ENCODE measurements around the gene EMD.

The EMD gene

DNA sequence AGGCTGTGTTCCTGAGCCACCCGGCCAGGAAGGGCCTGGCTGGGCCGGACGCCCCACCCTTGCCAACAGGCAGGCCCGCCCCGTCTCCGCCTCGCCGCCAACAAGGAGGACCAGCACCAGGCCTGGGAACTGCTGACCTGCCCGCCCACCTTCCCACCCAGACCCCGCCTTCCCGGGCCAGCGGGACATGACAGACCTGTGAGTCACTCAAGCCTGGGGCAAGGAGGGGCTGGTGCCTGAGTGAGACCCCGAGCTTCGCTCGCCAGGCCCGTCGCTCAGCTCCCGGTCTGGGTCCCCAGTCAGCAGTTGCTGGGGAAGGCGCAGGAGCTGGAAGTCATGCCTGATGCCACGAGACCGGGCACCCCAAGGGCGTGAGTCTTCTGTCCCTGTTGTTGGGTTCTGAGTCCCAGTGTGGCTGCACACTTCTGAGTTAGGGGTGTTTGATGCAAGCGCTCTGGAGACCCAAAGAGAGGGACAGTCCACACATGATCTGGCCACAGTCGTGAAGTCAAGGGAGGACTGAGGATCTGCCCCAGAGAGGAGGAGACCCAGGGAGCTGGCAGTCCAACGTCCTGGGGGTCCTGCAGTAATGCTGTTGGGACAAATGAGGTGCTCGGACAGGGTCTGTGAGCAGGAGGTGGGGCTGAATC lies 30.3 kb downstream of the EMD start, which contains the start of gene DNASE1L1:
DNASE1L1 (minus strand) TSS at position 33 of the 650 bp plus-strand sequence. CDS start 3,686 bp downstream, outside the sequence.
- Histone ChIP-seq H3K79me1 (replicated peaks; ENCODE audit: low read length, poor library complexity, severe bottlenecking) (peaks cover 5% of the 10 kb centered on the region), H3K4me1 (ENCODE audit: control insufficient read depth, insufficient read depth, low read depth, low read length) (peaks cover 17% of the 10 kb centered on the region), H2BK12ac (ENCODE audit: low read length in 2 of 2) (peak within 1 kb of the TSS; percentile 39 to 83), H3K27ac (ENCODE audit: low read length, poor library complexity, severe bottlenecking) (peak within 1 kb of the TSS; percentile 84), H4K8ac (ENCODE audit: low read length) (peak within 1 kb of the TSS; percentile 49), H3K4me3 (ENCODE audit: insufficient read depth in 1 of 2, low read depth in 1 of 2, low read length in 2 of 2) (peak within 1 kb of the TSS; percentile 50 to 53), H2BK15ac (ENCODE audit: low read depth, poor library complexity, severe bottlenecking) (peak within 1 kb of the TSS; percentile 67), H2BK120ac (ENCODE audit: low read depth, low read length) (no peak within 1 kb of the TSS), H2AK5ac (ENCODE audit: low read length, severe bottlenecking) (peak within 1 kb of the TSS; percentile 78), H3K9ac (ENCODE audit: low read length) (peak within 1 kb of the TSS; percentile 61), H3K27me3 (ENCODE audit: control insufficient read depth in 1 of 2, insufficient read depth in 1 of 2, low read length in 2 of 2) (peaks cover 0 to 5% of the 10 kb centered on the region in 2 experiments), H3K14ac (ENCODE audit: low read length in 2 of 2) (peak within 1 kb of the TSS in 1 of 2 experiments; percentile 93), H3K4me2 (ENCODE audit: low read length, poor library complexity, severe bottlenecking) (peak within 1 kb of the TSS; percentile 74), H3K23ac (ENCODE audit: low read length in 2 of 2) (no peak within 1 kb of the TSS), H4K91ac (ENCODE audit: low read length) (peak within 1 kb of the TSS; percentile 95), H3K4ac (ENCODE audit: low read depth in 1 of 2, low read length in 2 of 2) (peak within 1 kb of the TSS; percentile 81 to 82), H2BK5ac (ENCODE audit: low read depth, low read length, poor library complexity, severe bottlenecking) (peak within 1 kb of the TSS; percentile 62), H3K36me3 (ENCODE audit: control insufficient read depth in 1 of 2, insufficient read depth in 2 of 2, low read depth in 1 of 2, low read length in 2 of 2) (peaks cover 6 to 23% of the 10 kb centered on the region in 2 experiments), H2AFZ (ENCODE audit: low read depth, low read length) (no peak within 1 kb of the TSS), H3K18ac (ENCODE audit: low read depth in 1 of 2, low read length in 2 of 2) (peak within 1 kb of the TSS; percentile 70 to 92), H3K9me3 (ENCODE audit: control insufficient read depth, low read length) (no peaks in the 10 kb centered on the region)
- 15% methylated on average over 17 of the region's 26 CpGs for WGBS
- peak; percentile 91 for DNase-seq

DNA sequence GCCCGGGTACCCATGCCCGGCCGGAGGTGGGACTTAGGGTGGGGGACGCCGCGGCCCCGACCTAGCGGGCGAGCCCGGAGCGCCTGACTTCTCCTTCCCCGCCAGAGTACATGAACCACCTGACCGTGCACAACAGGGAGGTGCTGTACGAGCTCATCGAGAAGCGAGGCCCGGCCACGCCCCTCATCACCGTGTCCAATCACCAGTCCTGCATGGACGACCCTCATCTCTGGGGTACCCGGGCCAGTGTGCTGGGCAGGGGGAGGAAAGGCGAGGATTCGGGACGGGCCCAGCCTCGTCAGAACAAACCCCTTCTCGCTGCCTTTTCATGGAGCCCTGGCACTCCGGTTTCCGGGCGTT lies 32.9 kb downstream of the EMD start:
- Histone ChIP-seq H3K4ac (ENCODE audit: low read depth in 1 of 2, low read length in 2 of 2) (peak overlapping the region in 1 of 2 experiments; percentile 14), H3K4me3 (ENCODE audit: insufficient read depth in 1 of 2, low read depth in 1 of 2, low read length in 2 of 2) (peak overlapping the region; percentile 77 to 79), H2AFZ (ENCODE audit: low read depth, low read length) (no peak overlapping the region)

DNA sequence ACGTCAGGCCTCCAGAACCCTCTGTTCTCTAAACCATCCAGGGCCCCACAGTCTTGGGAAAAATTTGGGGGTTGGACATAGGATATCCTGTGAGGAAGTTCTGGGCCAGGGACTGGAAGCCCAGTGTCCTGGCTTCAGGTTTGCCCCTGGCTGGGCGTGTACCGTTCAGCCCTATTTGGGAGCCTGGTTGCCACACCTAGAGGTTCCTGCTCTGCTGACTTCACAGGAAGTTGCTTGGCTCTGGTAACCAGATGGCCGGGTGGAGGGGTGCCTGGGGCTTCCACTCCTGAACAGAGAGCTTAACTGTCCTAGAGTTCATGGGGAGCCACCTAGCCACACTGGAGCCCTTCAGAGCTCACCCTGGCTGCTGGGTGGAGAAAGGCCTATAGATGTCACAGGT lies 33.4 kb downstream of the EMD start:
- Histone ChIP-seq H3K36me3 (ENCODE audit: control insufficient read depth in 1 of 2, insufficient read depth in 2 of 2, low read depth in 1 of 2, low read length in 2 of 2) (peaks cover 6 to 15% of the 10 kb centered on the region in 2 experiments), H4K8ac (ENCODE audit: low read length) (no peak overlapping the region), H3K4me2 (ENCODE audit: low read length, poor library complexity, severe bottlenecking) (peak overlapping the region; percentile 73), H2BK15ac (ENCODE audit: low read depth, poor library complexity, severe bottlenecking) (no peak overlapping the region), H3K4me1 (ENCODE audit: control insufficient read depth, insufficient read depth, low read depth, low read length) (peaks cover 19% of the 10 kb centered on the region), H3K27ac (ENCODE audit: low read length, poor library complexity, severe bottlenecking) (no peak overlapping the region), H2BK5ac (ENCODE audit: low read depth, low read length, poor library complexity, severe bottlenecking) (no peak overlapping the region), H3K4me3 (ENCODE audit: insufficient read depth in 1 of 2, low read depth in 1 of 2, low read length in 2 of 2) (peak overlapping the region in 1 of 2 experiments; percentile 79), H2BK120ac (ENCODE audit: low read depth, low read length) (peak overlapping the region; percentile 15), H2AFZ (ENCODE audit: low read depth, low read length) (no peak overlapping the region), H3K9ac (ENCODE audit: low read length) (peak overlapping the region; percentile 85), H3K9me3 (ENCODE audit: control insufficient read depth, low read length) (no peaks in the 10 kb centered on the region), H4K91ac (ENCODE audit: low read length) (no peak overlapping the region), H3K4ac (ENCODE audit: low read depth in 1 of 2, low read length in 2 of 2) (peak overlapping the region; percentile 2 to 13), H3K27me3 (ENCODE audit: control insufficient read depth in 1 of 2, insufficient read depth in 1 of 2, low read length in 2 of 2) (peaks cover 0 to 5% of the 10 kb centered on the region in 2 experiments), H3K23ac (ENCODE audit: low read length in 2 of 2) (no peak overlapping the region), H3K14ac (ENCODE audit: low read length in 2 of 2) (no peak overlapping the region), H3K18ac (ENCODE audit: low read depth in 1 of 2, low read length in 2 of 2) (peak overlapping the region in 1 of 2 experiments; percentile 5), H2AK5ac (ENCODE audit: low read length, severe bottlenecking) (no peak overlapping the region), H3K79me1 (replicated peaks; ENCODE audit: low read length, poor library complexity, severe bottlenecking) (peaks cover 5% of the 10 kb centered on the region), H2BK12ac (ENCODE audit: low read length in 2 of 2) (no peak overlapping the region)
- WGBS: 51% methylated on average over 3 of the region's 4 CpGs
- no peak for DNase-seq

More for the DNA sequence above, 32.9 kb downstream of the EMD start:
- H3K9me3 ChIP-seq (ENCODE audit: control insufficient read depth, low read length): no peaks in the 10 kb centered on the region
- peak overlapping the region; percentile 87 for H4K8ac ChIP-seq (ENCODE audit: low read length)
- peak overlapping the region; percentile 73 for H3K4me2 ChIP-seq (ENCODE audit: low read length, poor library complexity, severe bottlenecking)
- H3K9ac ChIP-seq (ENCODE audit: low read length): peak overlapping the region; percentile 85
- no peak overlapping the region for H3K27ac ChIP-seq (ENCODE audit: low read length, poor library complexity, severe bottlenecking)
- peaks cover 17% of the 10 kb centered on the region for H3K4me1 ChIP-seq (ENCODE audit: control insufficient read depth, insufficient read depth, low read depth, low read length)
- no peak overlapping the region for H3K23ac ChIP-seq (ENCODE audit: low read length in 2 of 2)
- DNase-seq: peak; percentile 67
- no peak overlapping the region for H2BK12ac ChIP-seq (ENCODE audit: low read length in 2 of 2)
- H3K18ac ChIP-seq (ENCODE audit: low read depth in 1 of 2, low read length in 2 of 2): peak overlapping the region; percentile 37 to 89
- H3K14ac ChIP-seq (ENCODE audit: low read length in 2 of 2): no peak overlapping the region
- peaks cover 6 to 15% of the 10 kb centered on the region in 2 experiments for H3K36me3 ChIP-seq (ENCODE audit: control insufficient read depth in 1 of 2, insufficient read depth in 2 of 2, low read depth in 1 of 2, low read length in 2 of 2)
- peak overlapping the region; percentile 73 for H2BK120ac ChIP-seq (ENCODE audit: low read depth, low read length)
- no peak overlapping the region for H2BK5ac ChIP-seq (ENCODE audit: low read depth, low read length, poor library complexity, severe bottlenecking)
- peak overlapping the region; percentile 92 for H4K91ac ChIP-seq (ENCODE audit: low read length)
- H3K79me1 ChIP-seq (replicated peaks; ENCODE audit: low read length, poor library complexity, severe bottlenecking): peaks cover 5% of the 10 kb centered on the region
- H2AK5ac ChIP-seq (ENCODE audit: low read length, severe bottlenecking): no peak overlapping the region
- H2BK15ac ChIP-seq (ENCODE audit: low read depth, poor library complexity, severe bottlenecking): no peak overlapping the region
- WGBS: 0% methylated on average over 5 of the region's 29 CpGs
- peaks cover 0 to 5% of the 10 kb centered on the region in 2 experiments for H3K27me3 ChIP-seq (ENCODE audit: control insufficient read depth in 1 of 2, insufficient read depth in 1 of 2, low read length in 2 of 2)

DNA sequence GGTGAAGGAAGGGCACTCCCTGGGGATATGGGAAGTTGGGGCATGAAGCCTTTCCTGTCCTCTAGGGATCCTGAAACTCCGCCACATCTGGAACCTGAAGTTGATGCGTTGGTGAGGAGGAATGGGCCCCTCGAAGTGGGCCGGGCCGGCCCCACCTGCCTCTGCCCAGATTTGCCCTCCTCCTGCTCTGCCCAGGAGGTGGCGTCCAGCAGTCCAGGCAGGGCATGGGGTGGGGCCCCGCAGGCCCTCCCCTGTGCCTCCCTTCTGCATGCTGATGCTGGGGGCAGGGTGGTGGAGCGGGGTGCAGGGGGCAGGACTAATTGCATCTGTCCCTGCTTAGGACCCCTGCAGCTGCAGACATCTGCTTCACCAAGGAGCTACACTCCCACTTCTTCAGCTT lies 34.0 kb downstream of the EMD start:
- Histone ChIP-seq H3K4me2 (ENCODE audit: low read length, poor library complexity, severe bottlenecking) (no peak overlapping the region), H3K9me3 (ENCODE audit: control insufficient read depth, low read length) (no peaks in the 10 kb centered on the region), H3K23ac (ENCODE audit: low read length in 2 of 2) (no peak overlapping the region), H2AFZ (ENCODE audit: low read depth, low read length) (no peak overlapping the region), H4K91ac (ENCODE audit: low read length) (no peak overlapping the region), H2BK12ac (ENCODE audit: low read length in 2 of 2) (no peak overlapping the region), H3K27me3 (ENCODE audit: control insufficient read depth in 1 of 2, insufficient read depth in 1 of 2, low read length in 2 of 2) (peaks cover 0 to 5% of the 10 kb centered on the region in 2 experiments), H2BK120ac (ENCODE audit: low read depth, low read length) (no peak overlapping the region), H3K36me3 (ENCODE audit: control insufficient read depth in 1 of 2, insufficient read depth in 2 of 2, low read depth in 1 of 2, low read length in 2 of 2) (peaks cover 6 to 15% of the 10 kb centered on the region in 2 experiments), H3K79me1 (replicated peaks; ENCODE audit: low read length, poor library complexity, severe bottlenecking) (peaks cover 5% of the 10 kb centered on the region), H2BK5ac (ENCODE audit: low read depth, low read length, poor library complexity, severe bottlenecking) (no peak overlapping the region), H3K9ac (ENCODE audit: low read length) (no peak overlapping the region), H3K4me3 (ENCODE audit: insufficient read depth in 1 of 2, low read depth in 1 of 2, low read length in 2 of 2) (no peak overlapping the region), H2BK15ac (ENCODE audit: low read depth, poor library complexity, severe bottlenecking) (no peak overlapping the region), H2AK5ac (ENCODE audit: low read length, severe bottlenecking) (no peak overlapping the region), H4K8ac (ENCODE audit: low read length) (no peak overlapping the region), H3K27ac (ENCODE audit: low read length, poor library complexity, severe bottlenecking) (no peak overlapping the region), H3K4me1 (ENCODE audit: control insufficient read depth, insufficient read depth, low read depth, low read length) (peaks cover 19% of the 10 kb centered on the region), H3K14ac (ENCODE audit: low read length in 2 of 2) (no peak overlapping the region), H3K18ac (ENCODE audit: low read depth in 1 of 2, low read length in 2 of 2) (no peak overlapping the region), H3K4ac (ENCODE audit: low read depth in 1 of 2, low read length in 2 of 2) (no peak overlapping the region)
- DNase-seq: no peak
- WGBS: 95% methylated on average over 5 of the region's 8 CpGs

Measured in mesenchymal stem cell (in vitro differentiated cells and primary cell).